NT2/D1 (cell line): ENCODE data around the gene BRINP3.

ENCODE experiments used
- DNase-seq: peaks from one replicate; pipeline ENCODE4 v3.0.0-alpha.2; 2011; ENCODE audit warnings: low read depth, low spot score
- H3K27me3 ChIP-seq: 2 replicates; pipeline ENCODE4 v1.6.0; 2011; ENCODE audit warnings: mild to moderate bottlenecking; ENCODE audit not compliant: insufficient read length, insufficient read depth
- H3K36me3 ChIP-seq: 2 replicates; pipeline ENCODE4 v1.6.1; 2011; ENCODE audit warnings: mild to moderate bottlenecking, low read length, mixed read lengths; ENCODE audit not compliant: insufficient read depth, insufficient read length
- H3K4me1 ChIP-seq: 2 replicates; pipeline ENCODE4 v1.5.1; 2011; ENCODE audit not compliant: insufficient read depth, insufficient read length
- H3K4me3 ChIP-seq: 2 replicates; pipeline ENCODE4 v1.5.1; 2011; ENCODE audit warnings: low read depth; ENCODE audit not compliant: insufficient read length
- H3K9ac ChIP-seq: 2 replicates; pipeline ENCODE4 v1.6.0; 2011; ENCODE audit warnings: low read depth; ENCODE audit not compliant: insufficient read length
- H3K9me3 ChIP-seq: 2 replicates; pipeline ENCODE4 v1.5.1; 2011; ENCODE audit warnings: mild to moderate bottlenecking, low read length; ENCODE audit not compliant: insufficient read depth
- SUZ12 ChIP-seq: IDR thresholded peaks from 2 replicates; pipeline ENCODE4 v1.6.1; 2011; ENCODE audit not compliant: insufficient read length, insufficient read depth; ENCODE audit errors: extremely low read depth
- YY1 ChIP-seq: IDR thresholded peaks from 2 replicates; pipeline ENCODE4 v1.6.1; 2011; ENCODE audit not compliant: insufficient read length, insufficient read depth
- ZNF274 ChIP-seq: IDR thresholded peaks from 2 replicates; pipeline ENCODE4 v1.6.1; 2011; ENCODE audit warnings: mild to moderate bottlenecking, low read depth, low read length

Gene BRINP3

GRCh38 chr1:190172651-190173430 is 304.8 kb downstream of the BRINP3 start:
- no peaks in the 10 kb centered on the region for H3K36me3 ChIP-seq
- no peaks in the 10 kb centered on the region for H3K27me3 ChIP-seq
- no peak overlapping the region for H3K9ac ChIP-seq
- H3K4me1 ChIP-seq = no peaks in the 10 kb centered on the region
- H3K9me3 ChIP-seq = no peaks in the 10 kb centered on the region
- H3K4me3 ChIP-seq = no peak overlapping the region
- no peak for DNase-seq
- no peak for TF ChIP-seq ZNF274
- TF ChIP-seq YY1 = no peak
- no peak for TF ChIP-seq SUZ12

GRCh38 chr1:190170321-190170720 is 307.3 kb downstream of the BRINP3 start:
- H3K9ac ChIP-seq = no peak overlapping the region
- TF ChIP-seq SUZ12 (no peak), YY1 (no peak), ZNF274 (no peak)
- DNase-seq = no peak

GRCh38 chr1:190169311-190170067 is 308.2 kb downstream of the BRINP3 start:
- H3K4me1 ChIP-seq = no peaks in the 10 kb centered on the region
- no peaks in the 10 kb centered on the region for H3K9me3 ChIP-seq
- no peak overlapping the region for H3K9ac ChIP-seq
- TF ChIP-seq ZNF274 (no peak), SUZ12 (no peak), YY1 (no peak)
- no peaks in the 10 kb centered on the region for H3K36me3 ChIP-seq
- no peaks in the 10 kb centered on the region for H3K27me3 ChIP-seq
- DNase-seq = no peak
- H3K4me3 ChIP-seq = no peak overlapping the region

More at GRCh38 chr1:190170321-190170720, 307.3 kb downstream of the BRINP3 start:
- Histone ChIP-seq H3K36me3 (no peaks in the 10 kb centered on the region), H3K4me1 (no peaks in the 10 kb centered on the region), H3K27me3 (no peaks in the 10 kb centered on the region), H3K9me3 (no peaks in the 10 kb centered on the region), H3K4me3 (no peak overlapping the region)

- DNase-seq = no peak
- H3K9me3 ChIP-seq = no peaks in the 10 kb centered on the region
- H3K9ac ChIP-seq = no peak overlapping the region
- H3K4me1 ChIP-seq = no peaks in the 10 kb centered on the region
- H3K27me3 ChIP-seq = no peaks in the 10 kb centered on the region
- TF ChIP-seq ZNF274 (no peak), YY1 (no peak), SUZ12 (no peak)
- no peaks in the 10 kb centered on the region for H3K36me3 ChIP-seq
- H3K4me3 ChIP-seq = no peak overlapping the region
These were observed 308.8 kb downstream of the BRINP3 start for GRCh38 chr1:190168893-190169280.

- Histone ChIP-seq H3K4me1 (no peaks in the 10 kb centered on the region), H3K9ac (no peak overlapping the region), H3K9me3 (no peaks in the 10 kb centered on the region), H3K36me3 (no peaks in the 10 kb centered on the region), H3K4me3 (no peak overlapping the region), H3K27me3 (no peaks in the 10 kb centered on the region)
- TF ChIP-seq ZNF274 (no peak), YY1 (no peak), SUZ12 (no peak)
- no peak for DNase-seq
These were observed 309.4 kb downstream of the BRINP3 start for GRCh38 chr1:190168116-190168892.

- Histone ChIP-seq H3K36me3 (no peaks in the 10 kb centered on the region), H3K9me3 (no peaks in the 10 kb centered on the region), H3K9ac (no peak overlapping the region), H3K27me3 (no peaks in the 10 kb centered on the region), H3K4me3 (no peak overlapping the region), H3K4me1 (no peaks in the 10 kb centered on the region)
- TF ChIP-seq ZNF274 = no peak
- TF ChIP-seq YY1 = no peak
- TF ChIP-seq SUZ12 = no peak
- DNase-seq = no peak
These were observed 318.5 kb downstream of the BRINP3 start for GRCh38 chr1:190159146-190159545.

GRCh38 chr1:190154744-190155143 is 322.9 kb downstream of the BRINP3 start:
- DNase-seq = no peak
- H3K4me3 ChIP-seq = no peak overlapping the region
- H3K9me3 ChIP-seq = no peaks in the 10 kb centered on the region
- no peaks in the 10 kb centered on the region for H3K4me1 ChIP-seq
- H3K27me3 ChIP-seq = no peaks in the 10 kb centered on the region
- H3K36me3 ChIP-seq = no peaks in the 10 kb centered on the region
- TF ChIP-seq SUZ12 (no peak), YY1 (no peak), ZNF274 (no peak)
- H3K9ac ChIP-seq = no peak overlapping the region
